Testis (tissue), 2 donors: Measurements from ENCODE around the gene HOXB3.

Source experiments
- POLR2A ChIP-seq: fragments of 450-650 bp; IDR thresholded peaks from one replicate; pipeline ENCODE4 v1.6.1; 2017; ENCODE audit warnings: antibody characterized with exemption, mild to moderate bottlenecking, moderate library complexity
- TF ChIP-seq, protein P1 (sequence below), 3 experiments: fragments of 450-650 bp in 2 of 3; fragments of 200-600 bp in 1 of 3; sonication (generic) in 1 of 3; IDR thresholded peaks; one replicate each; pipeline ENCODE4 v1.5.1; 2016 to 2019; ENCODE audit warnings: antibody characterized with exemption in 3 of 3, mild to moderate bottlenecking in 2 of 3, moderate library complexity in 1 of 3

DNA sequence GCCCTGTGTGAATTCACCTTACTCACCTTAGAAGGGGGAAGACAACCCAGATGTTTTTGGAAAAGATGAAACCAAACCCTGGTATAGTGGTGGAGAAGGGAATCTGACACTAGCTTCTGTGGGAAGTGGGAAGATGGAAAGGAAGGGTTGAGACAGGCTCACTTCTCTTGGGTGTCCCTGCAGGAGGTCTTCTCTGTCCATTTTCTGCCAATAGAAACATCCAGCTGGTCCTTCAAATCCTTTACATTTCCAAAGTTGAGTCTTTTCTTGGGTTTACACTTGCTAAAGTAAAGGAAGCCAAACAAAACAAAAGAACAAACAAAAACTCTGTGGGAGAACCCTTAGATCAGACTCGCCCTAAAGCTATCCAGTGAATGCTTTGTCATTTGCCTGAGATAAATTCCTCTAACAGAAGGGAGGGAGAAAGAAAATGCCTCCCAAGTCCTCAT is 69.4 kb downstream of the HOXB3 start:
- TF ChIP-seq, protein P1, sequence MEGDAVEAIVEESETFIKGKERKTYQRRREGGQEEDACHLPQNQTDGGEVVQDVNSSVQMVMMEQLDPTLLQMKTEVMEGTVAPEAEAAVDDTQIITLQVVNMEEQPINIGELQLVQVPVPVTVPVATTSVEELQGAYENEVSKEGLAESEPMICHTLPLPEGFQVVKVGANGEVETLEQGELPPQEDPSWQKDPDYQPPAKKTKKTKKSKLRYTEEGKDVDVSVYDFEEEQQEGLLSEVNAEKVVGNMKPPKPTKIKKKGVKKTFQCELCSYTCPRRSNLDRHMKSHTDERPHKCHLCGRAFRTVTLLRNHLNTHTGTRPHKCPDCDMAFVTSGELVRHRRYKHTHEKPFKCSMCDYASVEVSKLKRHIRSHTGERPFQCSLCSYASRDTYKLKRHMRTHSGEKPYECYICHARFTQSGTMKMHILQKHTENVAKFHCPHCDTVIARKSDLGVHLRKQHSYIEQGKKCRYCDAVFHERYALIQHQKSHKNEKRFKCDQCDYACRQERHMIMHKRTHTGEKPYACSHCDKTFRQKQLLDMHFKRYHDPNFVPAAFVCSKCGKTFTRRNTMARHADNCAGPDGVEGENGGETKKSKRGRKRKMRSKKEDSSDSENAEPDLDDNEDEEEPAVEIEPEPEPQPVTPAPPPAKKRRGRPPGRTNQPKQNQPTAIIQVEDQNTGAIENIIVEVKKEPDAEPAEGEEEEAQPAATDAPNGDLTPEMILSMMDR (IDR thresholded peaks at IDR 0.05), result no peak
- TF ChIP-seq POLR2A, result no peak
